ENCODE measurements around the gene SUPT5H. TPM values are rescaled to one million over a fixed set of nuclear protein-coding genes. Genes with fewer than 3 reads are reported as not detected.

Gene SUPT5H
- total RNA-seq, 1 experiment from 2014 or later: 67.4 TPM

DNA sequence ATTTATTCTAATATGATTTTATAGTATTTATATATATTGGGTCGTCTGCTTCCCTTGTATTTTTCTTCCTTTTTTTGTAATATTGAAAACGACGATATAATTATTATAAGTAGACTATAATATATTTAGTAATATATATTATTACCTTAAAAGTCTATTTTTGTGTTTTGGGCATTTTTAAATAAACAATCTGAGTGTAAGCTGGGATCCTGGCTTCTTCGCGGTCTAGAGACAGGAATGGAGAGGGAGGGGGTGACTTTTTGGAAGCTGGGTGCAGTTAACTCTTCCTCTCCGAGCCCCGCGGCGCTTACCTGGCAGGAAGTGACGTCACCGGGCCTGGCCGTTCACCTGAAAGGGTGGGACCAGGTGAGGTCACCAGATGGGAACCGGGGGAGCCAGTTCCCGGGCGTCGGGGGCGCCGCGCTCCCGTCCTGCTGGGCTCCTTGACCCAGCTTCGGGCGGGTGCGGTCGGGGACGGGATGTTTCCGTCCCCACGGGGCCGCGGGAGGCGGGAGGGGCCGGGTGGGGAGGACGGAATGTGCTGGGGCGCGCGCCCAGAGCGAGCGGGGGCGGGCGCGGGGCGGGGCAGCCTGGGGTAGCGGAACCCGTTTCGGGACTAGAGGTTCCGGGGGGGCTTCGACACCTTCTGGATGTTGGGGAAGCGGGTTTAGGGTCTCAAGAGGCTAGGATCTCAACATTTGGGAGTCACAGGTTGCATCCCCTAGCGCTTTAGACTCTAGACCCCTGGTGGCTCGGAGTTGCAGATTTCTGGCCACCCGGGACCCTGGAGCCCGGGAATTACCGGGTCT lies 36.0 kb upstream of the SUPT5H start:
- DNase-seq (ENCODE audit: low read depth): peak; percentile 73

DNA sequence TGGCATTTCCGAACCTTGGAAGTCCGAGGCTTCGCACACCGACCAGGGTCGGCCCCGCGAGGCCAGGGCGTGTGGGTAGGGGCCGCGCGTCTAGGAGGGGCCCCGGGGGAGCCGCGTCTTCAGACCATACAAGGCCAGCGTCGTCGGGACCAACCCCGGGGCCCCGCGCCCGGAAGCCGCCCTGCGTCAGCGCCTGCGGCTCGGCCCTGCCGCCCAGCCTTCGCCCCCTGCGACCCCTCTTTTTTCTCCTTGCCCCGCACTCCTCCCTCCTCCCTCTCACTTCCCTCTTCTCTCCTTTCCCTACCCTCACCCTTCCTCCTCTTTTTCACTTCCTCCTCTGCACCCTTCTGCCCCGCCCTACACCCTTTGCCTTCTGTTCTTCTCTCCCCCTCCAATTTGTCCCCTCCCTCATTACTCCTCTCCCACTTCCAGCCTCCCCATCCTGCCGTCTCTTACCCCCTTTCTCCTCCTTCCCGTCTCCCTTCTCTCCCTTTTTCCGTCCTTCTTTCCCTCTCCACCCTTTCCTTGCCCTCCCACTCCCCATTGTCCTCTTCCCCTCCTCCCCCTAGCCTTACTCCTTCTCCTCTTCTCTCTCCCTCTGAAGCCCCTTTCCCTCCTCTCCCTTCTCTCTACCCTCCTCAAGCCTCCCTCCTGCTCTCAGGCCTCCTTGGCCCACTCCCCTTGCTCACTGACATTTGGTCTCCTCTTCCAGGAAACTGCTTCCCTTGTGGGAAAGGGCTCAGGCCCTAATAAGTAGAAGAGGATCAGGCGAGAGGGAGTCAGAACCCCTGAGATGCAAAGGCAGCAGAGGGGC lies 35.2 kb upstream of the SUPT5H start:
- DNase-seq (ENCODE audit: low read depth): peak; percentile 65

DNA sequence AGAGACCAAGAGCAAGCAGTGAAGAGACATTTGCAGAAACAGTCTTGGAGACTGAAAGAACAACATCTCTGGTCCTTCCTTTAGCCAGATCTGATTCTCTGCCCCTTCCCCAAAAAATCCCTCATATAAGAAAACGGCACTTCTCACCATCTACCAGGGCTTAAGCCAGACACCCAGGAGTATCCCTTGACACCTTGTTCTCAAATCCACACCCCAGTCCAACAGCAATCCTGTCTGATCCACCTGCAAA lies 34.6 kb upstream of the SUPT5H start:
- no peak for DNase-seq (ENCODE audit: low read depth)

DNA sequence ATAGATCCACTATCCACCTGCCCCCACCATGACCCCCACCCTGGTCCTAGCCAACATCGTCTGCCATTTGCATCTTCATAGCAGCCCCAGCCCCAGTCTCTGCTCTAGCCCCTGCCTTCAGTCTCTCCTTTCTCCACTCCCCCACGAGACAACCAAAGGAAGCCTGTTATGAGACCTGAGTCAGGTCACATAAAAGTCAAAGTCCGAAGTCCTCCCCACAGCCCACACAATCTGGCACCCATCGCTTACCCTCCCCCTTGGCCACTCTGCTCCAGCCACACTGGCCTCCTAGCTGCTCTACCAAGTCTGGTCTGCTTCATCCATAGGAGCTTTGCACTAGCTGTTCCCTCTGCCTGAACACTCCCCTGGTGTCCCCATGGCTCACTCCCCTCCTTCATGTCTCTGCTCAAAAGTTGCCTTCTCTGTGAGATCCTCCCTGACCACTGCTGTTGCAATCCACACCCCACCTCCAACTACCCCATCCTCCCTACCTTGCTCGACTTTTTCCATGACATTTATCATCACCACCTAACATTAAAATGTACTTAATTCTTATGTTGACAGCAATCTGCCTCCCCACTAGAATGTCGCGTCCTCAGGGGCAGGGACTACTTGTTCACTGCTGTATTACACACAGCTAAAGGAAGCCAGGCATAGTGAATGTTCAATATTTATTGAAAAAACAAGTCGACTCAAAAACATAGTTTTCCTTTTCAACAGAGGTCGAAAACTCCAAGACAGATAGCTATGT lies 34.1 kb upstream of the SUPT5H start:
- no peak for DNase-seq (ENCODE audit: low read depth)

DNA sequence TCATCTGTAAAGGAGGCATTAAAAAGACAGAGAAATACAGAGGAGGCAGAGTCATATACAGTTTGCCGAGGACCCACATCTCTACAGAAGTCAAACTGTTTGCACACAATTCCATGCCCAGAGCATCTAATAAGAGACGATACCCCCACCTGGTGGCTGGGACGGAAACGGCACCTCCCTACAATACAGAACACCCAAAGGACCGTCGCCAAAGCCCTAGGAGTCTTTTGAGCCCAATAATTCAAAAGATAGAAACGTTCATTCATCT lies 33.6 kb upstream of the SUPT5H start:
- DNase-seq (ENCODE audit: low read depth): peak; percentile 89

DNA sequence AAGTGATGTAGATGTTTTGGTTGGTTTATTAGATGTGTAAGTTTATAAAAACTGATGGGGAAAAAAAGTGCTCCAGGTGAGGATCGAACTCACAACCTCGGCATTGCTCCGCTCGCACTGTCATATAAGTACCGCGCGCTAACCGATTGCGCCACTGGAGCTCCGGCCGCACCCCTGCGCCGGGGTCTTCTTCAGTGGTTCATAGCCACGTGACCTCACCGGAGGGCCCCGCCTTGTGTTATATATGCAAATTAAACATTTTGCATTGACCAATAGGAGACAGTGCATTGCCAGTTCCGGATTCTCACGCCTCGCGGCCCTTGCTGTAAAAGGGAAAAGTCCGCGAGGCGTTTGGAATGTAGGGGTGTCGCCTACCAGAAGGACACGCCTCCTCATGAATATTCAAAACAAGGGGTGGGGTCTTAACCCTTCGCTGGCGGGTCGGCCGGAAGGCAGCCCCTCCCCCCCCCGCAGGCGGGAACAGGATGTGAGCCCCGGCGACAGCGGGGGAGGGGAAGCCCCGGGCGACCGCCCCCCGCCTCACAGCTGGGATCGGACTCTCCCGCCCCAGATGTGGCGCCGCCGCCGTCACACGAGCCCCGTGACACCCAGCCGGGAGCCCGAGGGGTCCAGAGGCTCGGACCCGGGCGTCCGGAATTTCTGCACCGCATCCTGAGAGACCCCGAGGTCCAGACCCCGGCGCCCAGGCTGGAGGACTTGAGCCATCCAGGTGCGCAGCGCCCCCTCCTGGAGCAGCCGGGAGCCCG lies 33.1 kb upstream of the SUPT5H start, which contains the start of gene PLEKHG2:
Gene PLEKHG2 (plus strand): TSS at position 570 of the 767 bp plus-strand sequence. CDS start 1,418 bp downstream, outside the sequence.
- DNase-seq (ENCODE audit: low read depth): peak; percentile 100

DNA sequence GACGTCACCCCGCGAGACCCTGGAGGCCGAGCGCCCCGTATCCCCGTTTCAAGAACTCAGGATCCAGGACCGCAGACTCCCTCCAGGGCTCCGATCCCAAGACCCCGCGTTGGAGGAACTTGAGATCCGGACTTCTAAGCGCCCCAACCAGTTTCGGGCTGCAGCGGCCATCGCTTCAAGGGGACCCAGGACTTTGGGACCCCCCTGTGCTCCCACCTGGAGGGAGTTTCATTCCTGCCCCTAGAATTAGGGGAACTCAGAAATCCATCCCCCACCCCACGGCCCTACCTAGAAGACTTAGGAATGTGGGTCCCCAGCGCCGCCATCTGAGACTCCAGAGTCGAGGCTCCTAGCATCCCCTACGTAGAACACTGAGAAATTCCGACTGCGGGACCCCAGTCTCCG lies 32.5 kb upstream of the SUPT5H start:
- DNase-seq (ENCODE audit: low read depth): no peak

DNA sequence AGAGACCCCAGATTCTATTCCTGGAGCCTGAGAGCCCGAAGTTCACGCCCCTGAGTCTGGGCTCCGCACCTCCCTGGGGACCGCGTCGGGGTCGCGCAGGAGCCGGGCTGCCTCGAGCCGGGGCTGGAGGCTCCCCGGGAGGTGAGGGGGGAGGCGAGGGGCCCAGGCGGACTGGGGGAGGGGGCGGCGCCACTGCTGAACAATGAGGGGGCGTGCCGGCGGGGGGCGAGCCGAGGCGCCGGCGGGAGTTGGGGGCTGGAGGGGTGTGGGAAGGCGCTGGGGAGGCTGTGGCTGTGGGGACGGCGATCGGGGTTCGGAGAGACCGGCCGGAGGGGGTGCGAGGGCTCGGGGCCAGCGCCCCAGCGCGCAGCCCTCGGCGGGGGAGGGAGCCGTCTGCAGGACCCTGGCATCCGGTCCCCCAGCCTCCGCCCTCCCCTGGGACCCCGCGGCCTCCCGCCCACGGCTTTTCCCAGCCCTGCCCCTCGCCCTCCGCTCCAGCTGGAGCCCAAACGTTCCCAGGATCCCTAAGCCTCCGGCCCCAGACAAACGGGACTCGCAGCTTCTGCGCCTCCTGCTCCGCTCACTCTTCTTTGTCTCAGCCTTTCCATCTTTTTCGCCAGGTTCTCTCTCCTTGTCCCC lies 32.0 kb upstream of the SUPT5H start:
- DNase-seq (ENCODE audit: low read depth): peak; percentile 49

DNA sequence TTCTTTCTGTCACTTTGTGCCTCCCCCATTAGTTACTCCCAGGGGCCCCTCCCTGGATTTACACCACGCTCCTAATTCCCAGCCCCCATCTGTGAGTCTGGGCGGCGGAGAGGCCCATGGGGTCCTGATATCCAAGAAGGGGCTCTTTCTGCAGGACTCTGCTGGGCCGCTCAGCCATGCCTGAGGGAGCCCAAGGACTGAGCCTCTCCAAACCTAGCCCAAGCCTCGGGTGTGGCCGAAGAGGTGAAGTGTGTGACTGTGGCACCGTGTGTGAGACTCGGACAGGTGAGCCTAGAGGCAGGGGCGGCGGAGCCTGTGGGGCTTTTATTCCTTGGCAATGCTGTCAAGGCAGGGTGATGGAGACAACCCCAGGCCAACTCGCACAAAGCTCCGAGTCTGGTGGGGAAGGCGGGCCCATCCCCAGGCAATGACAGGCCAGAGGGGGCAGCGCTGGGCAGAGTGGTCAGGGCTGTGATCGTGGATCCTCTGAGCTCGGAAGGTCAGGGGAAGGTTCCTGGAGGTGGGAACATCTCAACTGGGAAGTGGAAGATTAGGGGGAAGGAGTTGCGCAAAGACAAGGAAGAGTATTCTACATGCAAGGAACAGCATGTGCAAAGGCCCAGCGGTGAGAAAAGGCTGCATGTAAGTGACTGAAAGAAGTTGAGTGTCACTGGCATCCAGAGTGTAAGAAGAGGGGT lies 31.3 kb upstream of the SUPT5H start:
- no peak for DNase-seq (ENCODE audit: low read depth)

DNA sequence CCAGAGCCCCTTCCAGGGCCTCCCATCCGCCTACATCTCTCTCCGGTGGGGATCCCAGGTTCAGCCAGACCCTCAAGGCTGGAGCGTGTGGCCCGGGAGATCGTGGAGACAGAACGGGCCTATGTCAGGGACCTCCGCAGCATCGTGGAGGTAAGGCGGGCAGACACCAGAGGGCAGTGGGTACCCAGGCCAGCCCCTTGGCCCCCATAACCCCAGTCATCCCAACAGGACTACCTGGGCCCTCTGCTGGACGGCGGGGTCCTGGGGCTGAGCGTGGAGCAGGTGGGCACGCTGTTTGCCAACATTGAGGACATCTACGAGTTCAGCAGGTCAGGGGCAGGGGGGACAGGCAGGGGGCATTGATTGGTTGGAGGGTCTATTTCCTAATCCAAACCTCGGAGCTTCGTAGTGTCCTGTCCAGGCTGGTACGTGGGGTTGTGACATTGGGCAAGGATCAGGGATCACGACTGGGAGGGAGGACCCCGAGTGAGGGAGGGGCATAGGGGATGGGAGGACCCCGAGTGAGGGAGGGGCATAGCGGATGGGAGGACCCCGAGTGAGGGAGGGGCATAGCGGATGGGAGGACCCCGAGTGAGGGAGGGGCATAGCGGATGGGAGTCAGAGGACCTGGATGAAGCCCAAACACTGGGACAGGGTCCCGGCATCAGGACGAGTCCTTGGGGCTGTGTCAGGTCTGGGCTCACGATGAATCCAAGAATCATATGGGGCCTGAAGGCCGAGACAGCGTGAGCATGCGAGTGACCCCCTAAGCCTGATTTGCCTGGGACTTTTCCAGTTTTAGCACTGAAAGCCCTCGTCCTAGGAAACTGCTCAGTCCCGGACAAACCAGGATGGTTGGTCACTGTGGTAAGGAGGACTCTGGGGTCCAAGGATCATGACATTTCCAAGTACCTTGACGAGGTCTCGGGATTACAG lies 30.0 kb upstream of the SUPT5H start:
- DNase-seq (ENCODE audit: low read depth): no peak

DNA sequence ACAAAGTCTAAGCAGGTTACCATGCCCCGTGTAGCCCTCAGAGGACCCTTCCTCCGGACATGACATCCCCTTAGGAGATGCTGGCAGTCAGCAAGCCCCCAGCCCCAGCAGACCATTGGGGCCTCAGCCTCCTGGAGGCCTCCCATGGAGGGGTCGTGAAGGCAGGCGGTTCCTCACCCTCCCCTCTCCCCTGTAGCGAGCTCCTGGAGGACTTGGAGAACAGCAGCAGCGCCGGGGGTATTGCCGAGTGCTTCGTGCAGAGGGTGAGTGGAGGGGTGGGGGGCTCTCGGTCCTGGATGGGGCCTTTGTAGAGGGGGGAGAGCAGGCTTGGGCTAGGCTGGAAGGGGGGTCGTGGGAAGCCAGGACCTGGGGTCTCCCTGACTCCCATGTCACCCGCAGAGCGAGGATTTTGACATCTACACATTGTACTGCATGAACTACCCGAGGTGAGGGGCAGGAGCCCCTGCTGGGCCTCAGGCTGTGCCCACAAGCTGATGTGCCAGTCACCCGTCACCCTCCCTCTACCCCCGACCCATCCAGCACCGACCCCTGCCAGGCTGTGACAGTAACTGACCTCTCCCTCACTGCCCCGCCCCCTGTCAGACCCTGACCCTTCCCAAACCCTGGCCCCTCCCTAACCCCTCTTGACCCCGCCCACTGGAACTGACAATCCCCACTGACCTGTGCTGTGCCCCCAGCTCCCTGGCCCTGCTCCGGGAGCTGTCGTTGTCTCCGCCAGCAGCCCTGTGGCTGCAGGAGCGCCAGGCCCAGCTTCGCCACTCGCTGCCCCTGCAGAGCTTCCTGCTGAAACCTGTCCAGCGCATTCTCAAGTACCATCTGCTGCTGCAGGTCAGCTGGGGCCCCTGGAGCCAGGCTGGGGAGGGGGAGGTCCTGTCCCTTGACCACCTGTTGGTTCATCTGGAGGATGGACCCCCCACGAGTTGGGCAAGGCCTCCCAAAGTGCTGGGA lies 28.9 kb upstream of the SUPT5H start:
- no peak for DNase-seq (ENCODE audit: low read depth)

DNA sequence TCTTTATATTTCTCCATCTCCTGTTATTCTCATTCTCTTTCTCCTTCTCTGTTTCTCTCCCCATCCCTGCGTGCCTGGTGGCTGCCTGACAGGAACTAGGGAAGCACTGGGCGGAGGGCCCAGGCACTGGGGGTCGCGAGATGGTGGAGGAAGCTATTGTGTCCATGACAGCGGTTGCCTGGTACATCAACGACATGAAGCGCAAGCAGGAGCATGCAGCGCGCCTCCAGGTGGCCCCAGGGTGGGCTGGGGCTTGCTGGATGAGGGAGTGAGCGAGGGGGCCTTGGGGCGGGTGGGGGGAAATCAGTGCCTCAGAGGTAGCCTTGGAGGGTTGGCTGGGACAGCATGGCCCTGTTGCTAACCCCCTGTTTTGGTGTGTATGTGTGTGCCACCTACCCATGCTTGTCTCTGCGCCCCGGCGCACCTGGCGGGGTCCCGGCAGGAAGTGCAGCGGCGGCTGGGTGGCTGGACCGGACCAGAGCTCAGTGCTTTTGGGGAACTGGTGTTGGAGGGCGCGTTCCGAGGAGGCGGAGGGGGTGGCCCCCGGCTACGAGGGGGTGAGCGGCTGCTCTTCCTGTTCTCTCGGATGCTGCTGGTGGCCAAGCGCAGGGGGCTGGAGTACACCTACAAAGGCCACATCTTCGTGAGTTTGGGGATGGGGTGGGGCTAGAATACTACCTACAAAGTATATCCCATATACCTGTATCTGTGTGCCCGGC lies 27.8 kb upstream of the SUPT5H start:
- no peak for DNase-seq (ENCODE audit: low read depth)

DNA sequence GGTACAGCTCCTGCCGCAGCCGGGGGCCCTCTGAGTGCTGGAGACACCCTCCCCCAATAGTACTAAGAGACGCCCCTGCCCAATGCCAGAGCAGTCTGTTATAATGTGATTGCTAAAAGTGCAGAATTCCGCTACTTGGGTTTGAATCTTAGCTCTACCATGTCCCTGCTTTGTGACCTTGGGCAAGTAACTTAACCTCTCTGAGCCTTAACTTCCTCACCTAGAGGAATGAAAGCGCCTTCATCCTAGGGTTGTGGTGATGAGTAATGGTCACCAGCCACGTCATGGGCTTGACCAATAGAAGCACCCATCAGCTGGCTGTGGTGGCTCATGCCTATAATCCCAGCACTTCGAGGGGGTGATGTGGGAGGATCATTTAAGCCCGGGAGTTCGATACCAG lies 26.4 kb upstream of the SUPT5H start:
- DNase-seq (ENCODE audit: low read depth): no peak

DNA sequence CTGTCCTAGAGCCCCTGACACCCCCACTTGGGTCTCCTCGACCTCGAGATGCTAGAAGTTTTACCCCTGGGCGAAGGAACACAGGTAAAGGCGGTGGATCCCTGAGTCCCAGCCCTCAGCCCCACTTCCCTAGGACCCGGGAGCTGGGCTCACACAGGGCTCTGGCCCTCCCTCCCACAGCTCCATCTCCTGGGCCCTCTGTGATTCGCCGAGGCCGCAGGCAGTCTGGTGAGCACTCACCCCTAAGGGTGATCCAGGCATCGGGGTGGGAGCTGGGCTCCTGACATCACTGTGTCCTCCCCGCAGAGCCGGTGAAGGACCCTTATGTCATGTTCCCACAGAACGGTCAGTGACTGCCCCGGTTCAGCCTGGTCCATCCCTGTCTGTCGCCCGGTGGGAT lies 24.6 kb upstream of the SUPT5H start:
- no peak for DNase-seq (ENCODE audit: low read depth)

DNA sequence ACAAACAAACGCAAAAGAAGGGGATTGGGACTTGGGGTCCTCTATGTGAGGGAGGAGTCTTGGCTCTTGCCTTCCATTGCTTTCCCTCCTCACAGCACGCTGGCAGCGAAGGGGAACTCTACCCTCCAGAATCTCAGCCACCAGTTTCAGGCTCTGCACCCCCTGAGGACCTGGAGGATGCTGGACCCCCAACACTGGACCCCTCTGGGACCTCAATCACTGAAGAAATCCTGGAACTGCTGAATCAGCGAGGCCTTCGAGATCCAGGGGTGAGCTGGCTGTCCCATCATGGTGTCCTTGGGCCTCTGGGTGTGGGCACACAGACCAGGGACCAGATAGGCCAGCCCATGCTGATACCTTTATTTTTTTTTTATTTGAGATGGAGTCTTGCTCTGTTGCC lies 23.4 kb upstream of the SUPT5H start:
- DNase-seq (ENCODE audit: low read depth): no peak

DNA sequence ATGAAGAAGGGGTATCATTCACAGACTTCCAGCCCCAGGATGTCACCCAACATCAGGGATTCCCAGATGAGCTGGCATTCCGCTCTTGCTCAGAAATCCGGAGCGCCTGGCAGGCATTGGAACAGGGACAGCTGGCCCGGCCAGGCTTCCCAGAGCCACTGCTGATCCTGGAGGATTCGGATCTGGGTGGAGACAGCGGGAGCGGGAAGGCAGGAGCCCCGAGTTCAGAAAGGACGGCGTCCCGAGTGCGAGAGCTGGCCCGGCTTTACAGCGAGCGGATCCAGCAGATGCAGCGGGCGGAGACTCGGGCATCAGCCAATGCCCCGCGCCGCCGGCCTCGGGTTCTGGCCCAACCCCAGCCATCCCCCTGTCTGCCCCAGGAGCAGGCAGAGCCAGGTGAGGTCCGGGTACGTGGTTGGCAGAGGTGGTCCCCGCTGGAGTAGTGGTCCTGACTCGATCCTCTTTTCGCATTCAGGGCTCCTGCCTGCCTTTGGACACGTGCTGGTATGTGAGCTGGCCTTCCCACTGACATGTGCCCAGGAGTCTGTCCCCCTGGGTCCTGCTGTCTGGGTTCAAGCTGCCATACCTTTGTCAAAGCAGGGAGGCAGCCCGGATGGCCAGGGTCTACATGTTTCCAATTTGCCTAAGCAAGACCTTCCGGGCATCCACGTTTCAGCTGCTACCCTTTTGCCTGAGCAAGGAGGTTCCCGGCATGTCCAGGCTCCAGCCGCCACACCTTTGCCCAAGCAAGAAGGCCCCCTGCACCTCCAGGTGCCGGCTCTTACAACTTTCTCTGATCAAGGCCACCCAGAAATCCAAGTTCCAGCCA lies 21.9 kb upstream of the SUPT5H start:
- no peak for DNase-seq (ENCODE audit: low read depth)

DNA sequence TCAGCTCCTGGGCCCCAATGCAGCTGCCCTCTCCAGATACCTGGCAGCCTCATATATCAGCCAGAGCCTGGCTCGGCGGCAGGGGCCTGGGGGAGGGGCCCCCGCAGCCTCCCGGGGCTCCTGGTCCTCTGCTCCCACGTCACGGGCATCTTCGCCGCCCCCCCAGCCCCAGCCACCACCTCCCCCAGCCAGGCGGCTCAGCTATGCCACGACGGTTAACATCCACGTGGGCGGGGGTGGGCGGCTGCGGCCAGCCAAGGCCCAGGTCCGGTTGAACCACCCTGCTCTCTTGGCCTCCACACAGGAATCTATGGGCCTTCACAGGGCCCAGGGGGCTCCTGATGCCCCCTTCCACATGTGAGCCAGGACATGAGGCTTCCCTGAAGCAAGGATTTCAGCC lies 20.4 kb upstream of the SUPT5H start:
- DNase-seq (ENCODE audit: low read depth): no peak
